H1 (cell line): ENCODE results near the gene ZBTB33. TPM values are rescaled to one million over a fixed set of nuclear protein-coding genes. Genes with fewer than 3 reads are reported as not detected.

ENCODE experiments used
- RAD21 ChIP-seq, 2 experiments: IDR thresholded peaks in 1 of 2; conservative IDR thresholded peaks in 1 of 2; 2 replicates each; pipeline ENCODE4 v1.6.1; 2011; ENCODE audit warnings: low read depth in 2 of 2, low read length in 2 of 2, improper control_type of control experiment in 1 of 2, inconsistent platforms in 1 of 2, mild to moderate bottlenecking in 1 of 2, moderate library complexity in 1 of 2
- polyA plus RNA-seq, 7 experiments: library from polyadenylated mRNA; depleted of rRNA in 3 of 7; stranded (reverse) in 5 of 7; unstranded in 2 of 7; fragments of >200 nt in 5 of 7; fragments of 200-250 nt in 2 of 7; gene quantifications; 1 replicate in 5 of 7; 2 replicates in 1 of 7; 4 replicates in 1 of 7; pipeline versions ENCODE4 v1.2.1 to v1.2.3, GENCODE V29; 2011 to 2013; ENCODE audit warnings: missing spikeins in 2 of 7, mixed read lengths in 2 of 7
- total RNA-seq: library from RNA; stranded (reverse); fragmentation: NEBNext Ultra II Directional; extraction: Animal tissue kit (Norgen Biotek cat#: 25700); gene quantifications from 2 replicates; pipeline ENCODE4 v1.2.1, GENCODE V29; 2021
- TF ChIP-seq, protein P1 (sequence below): fragments of 300-600 bp; sonication (generic); IDR thresholded peaks from 2 replicates; pipeline ENCODE4 v1.7.1; 2012; ENCODE audit warnings: low read length, moderate library complexity, mild to moderate bottlenecking, inconsistent platforms; ENCODE audit not compliant: insufficient replicate concordance

Gene ZBTB33
- total and polyA plus RNA-seq, 2 of the 8 experiments (the other 6 are each of a cell fraction or from before 2014, with no cell fraction given) = 3.4 to 14.9 TPM

DNA sequence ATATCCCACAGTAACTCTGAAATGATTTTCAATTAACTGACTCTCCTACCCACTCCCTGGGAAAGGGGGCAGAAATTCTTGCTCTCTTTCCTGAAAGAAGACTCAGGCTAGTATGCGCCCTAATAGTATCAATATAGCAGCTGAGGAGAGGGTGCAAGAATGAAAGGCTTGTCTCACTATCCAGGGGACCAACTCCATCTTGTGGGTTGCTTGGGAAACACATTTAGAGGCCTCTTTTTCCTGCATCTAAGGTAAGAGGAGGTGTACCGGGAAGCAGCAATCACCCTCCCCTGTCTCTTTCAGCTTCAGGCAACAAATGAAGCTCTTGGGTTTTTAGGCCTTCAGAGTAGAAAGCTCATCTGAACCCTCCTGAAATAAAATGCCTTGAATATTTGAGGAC is 49.3 kb downstream of the ZBTB33 start (continued):
- TF ChIP-seq, protein P1, sequence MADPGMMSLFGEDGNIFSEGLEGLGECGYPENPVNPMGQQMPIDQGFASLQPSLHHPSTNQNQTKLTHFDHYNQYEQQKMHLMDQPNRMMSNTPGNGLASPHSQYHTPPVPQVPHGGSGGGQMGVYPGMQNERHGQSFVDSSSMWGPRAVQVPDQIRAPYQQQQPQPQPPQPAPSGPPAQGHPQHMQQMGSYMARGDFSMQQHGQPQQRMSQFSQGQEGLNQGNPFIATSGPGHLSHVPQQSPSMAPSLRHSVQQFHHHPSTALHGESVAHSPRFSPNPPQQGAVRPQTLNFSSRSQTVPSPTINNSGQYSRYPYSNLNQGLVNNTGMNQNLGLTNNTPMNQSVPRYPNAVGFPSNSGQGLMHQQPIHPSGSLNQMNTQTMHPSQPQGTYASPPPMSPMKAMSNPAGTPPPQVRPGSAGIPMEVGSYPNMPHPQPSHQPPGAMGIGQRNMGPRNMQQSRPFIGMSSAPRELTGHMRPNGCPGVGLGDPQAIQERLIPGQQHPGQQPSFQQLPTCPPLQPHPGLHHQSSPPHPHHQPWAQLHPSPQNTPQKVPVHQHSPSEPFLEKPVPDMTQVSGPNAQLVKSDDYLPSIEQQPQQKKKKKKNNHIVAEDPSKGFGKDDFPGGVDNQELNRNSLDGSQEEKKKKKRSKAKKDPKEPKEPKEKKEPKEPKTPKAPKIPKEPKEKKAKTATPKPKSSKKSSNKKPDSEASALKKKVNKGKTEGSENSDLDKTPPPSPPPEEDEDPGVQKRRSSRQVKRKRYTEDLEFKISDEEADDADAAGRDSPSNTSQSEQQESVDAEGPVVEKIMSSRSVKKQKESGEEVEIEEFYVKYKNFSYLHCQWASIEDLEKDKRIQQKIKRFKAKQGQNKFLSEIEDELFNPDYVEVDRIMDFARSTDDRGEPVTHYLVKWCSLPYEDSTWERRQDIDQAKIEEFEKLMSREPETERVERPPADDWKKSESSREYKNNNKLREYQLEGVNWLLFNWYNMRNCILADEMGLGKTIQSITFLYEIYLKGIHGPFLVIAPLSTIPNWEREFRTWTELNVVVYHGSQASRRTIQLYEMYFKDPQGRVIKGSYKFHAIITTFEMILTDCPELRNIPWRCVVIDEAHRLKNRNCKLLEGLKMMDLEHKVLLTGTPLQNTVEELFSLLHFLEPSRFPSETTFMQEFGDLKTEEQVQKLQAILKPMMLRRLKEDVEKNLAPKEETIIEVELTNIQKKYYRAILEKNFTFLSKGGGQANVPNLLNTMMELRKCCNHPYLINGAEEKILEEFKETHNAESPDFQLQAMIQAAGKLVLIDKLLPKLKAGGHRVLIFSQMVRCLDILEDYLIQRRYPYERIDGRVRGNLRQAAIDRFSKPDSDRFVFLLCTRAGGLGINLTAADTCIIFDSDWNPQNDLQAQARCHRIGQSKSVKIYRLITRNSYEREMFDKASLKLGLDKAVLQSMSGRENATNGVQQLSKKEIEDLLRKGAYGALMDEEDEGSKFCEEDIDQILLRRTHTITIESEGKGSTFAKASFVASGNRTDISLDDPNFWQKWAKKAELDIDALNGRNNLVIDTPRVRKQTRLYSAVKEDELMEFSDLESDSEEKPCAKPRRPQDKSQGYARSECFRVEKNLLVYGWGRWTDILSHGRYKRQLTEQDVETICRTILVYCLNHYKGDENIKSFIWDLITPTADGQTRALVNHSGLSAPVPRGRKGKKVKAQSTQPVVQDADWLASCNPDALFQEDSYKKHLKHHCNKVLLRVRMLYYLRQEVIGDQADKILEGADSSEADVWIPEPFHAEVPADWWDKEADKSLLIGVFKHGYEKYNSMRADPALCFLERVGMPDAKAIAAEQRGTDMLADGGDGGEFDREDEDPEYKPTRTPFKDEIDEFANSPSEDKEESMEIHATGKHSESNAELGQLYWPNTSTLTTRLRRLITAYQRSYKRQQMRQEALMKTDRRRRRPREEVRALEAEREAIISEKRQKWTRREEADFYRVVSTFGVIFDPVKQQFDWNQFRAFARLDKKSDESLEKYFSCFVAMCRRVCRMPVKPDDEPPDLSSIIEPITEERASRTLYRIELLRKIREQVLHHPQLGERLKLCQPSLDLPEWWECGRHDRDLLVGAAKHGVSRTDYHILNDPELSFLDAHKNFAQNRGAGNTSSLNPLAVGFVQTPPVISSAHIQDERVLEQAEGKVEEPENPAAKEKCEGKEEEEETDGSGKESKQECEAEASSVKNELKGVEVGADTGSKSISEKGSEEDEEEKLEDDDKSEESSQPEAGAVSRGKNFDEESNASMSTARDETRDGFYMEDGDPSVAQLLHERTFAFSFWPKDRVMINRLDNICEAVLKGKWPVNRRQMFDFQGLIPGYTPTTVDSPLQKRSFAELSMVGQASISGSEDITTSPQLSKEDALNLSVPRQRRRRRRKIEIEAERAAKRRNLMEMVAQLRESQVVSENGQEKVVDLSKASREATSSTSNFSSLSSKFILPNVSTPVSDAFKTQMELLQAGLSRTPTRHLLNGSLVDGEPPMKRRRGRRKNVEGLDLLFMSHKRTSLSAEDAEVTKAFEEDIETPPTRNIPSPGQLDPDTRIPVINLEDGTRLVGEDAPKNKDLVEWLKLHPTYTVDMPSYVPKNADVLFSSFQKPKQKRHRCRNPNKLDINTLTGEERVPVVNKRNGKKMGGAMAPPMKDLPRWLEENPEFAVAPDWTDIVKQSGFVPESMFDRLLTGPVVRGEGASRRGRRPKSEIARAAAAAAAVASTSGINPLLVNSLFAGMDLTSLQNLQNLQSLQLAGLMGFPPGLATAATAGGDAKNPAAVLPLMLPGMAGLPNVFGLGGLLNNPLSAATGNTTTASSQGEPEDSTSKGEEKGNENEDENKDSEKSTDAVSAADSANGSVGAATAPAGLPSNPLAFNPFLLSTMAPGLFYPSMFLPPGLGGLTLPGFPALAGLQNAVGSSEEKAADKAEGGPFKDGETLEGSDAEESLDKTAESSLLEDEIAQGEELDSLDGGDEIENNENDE = no peak
- peak; percentile 66 to 73 for TF ChIP-seq RAD21 (IDR thresholded peaks at IDR 0.05 in 1 of 2, conservative IDR thresholded peaks at IDR 0.05 in 1 of 2; ENCODE audit: low read depth in 2 of 2, low read length in 2 of 2)
- TF ChIP-seq, all 59 proteins: peak for 2
